H1 (cell line): ENCODE data around the gene MIPOL1.

Source experiments
- ATF2 ChIP-seq: IDR thresholded peaks from 2 replicates; pipeline ENCODE4 v1.6.1; 2012; ENCODE audit warnings: low read length, inconsistent platforms
- BACH1 ChIP-seq: IDR thresholded peaks from 2 replicates; pipeline ENCODE4 v1.6.1; 2012; ENCODE audit warnings: low read length, improper control_type of control experiment
- CHD7 ChIP-seq: fragments of 300-600 bp; sonication (generic); IDR thresholded peaks from 2 replicates; pipeline ENCODE4 v1.7.1; 2012; ENCODE audit warnings: low read length, moderate library complexity, mild to moderate bottlenecking, inconsistent platforms; ENCODE audit not compliant: insufficient replicate concordance
- CTCF ChIP-seq, 3 experiments: IDR thresholded peaks; 1 replicate in 2 of 3; 2 replicates in 1 of 3; pipeline versions ENCODE4 v1.5.1 to v1.6.1; 2011; ENCODE audit warnings: low read length in 3 of 3, mild to moderate bottlenecking in 3 of 3, inconsistent platforms in 2 of 3, low read depth in 1 of 3, moderate library complexity in 1 of 3; ENCODE audit not compliant: insufficient read depth in 1 of 3; ENCODE audit errors: control extremely low read depth in 1 of 3
- EZH2 ChIP-seq: fragments of 200-600 bp; sonication (generic); IDR thresholded peaks from 2 replicates; pipeline ENCODE4 v1.7.1; 2012; ENCODE audit warnings: low read depth, mild to moderate bottlenecking, moderate library complexity, low read length, inconsistent platforms; ENCODE audit not compliant: severe bottlenecking
- POLR2A ChIP-seq, 2 experiments: IDR thresholded peaks; 1 replicate in 1 of 2; 2 replicates in 1 of 2; pipeline ENCODE4 v1.6.1; 2011; ENCODE audit warnings: low read depth in 2 of 2, low read length in 2 of 2, mild to moderate bottlenecking in 2 of 2; ENCODE audit errors: control extremely low read depth in 1 of 2
- POLR2AphosphoS5 ChIP-seq: IDR thresholded peaks from 2 replicates; pipeline ENCODE4 v1.6.1; 2011; ENCODE audit warnings: low read depth, low read length
- RFX5 ChIP-seq: IDR thresholded peaks from 2 replicates; pipeline ENCODE4 v1.6.1; 2011; ENCODE audit warnings: low read depth, low read length, improper control_type of control experiment, borderline replicate concordance

GRCh38 chr14:37590428-37591139 is 392.8 kb downstream of the MIPOL1 start:
- no peak for TF ChIP-seq ATF2
- no peak for TF ChIP-seq POLR2A (IDR thresholded peaks at IDR 0.05; ENCODE audit: control extremely low read depth in 1 of 2, low read depth in 2 of 2, low read length in 2 of 2)
- TF ChIP-seq BACH1: no peak
- TF ChIP-seq CTCF (IDR thresholded peaks at IDR 0.05; ENCODE audit: control extremely low read depth in 1 of 3, insufficient read depth in 1 of 3, low read depth in 1 of 3, low read length in 3 of 3): no peak
- TF ChIP-seq EZH2: no peak
- TF ChIP-seq POLR2AphosphoS5: no peak
- no peak for TF ChIP-seq CHD7
- no peak for TF ChIP-seq RFX5
